Spleen (tissue), 7 donors: Measurements from ENCODE around the gene PCDHGC4.

Source experiments
- POLR2A ChIP-seq, 3 donors: fragments of 450-650 bp; IDR thresholded peaks; one replicate each; pipeline ENCODE4 v1.5.1; 2017; ENCODE audit warnings: antibody characterized with exemption in 3 of 3, mild to moderate bottlenecking in 1 of 3
- TF ChIP-seq, protein P1 (sequence below), 11 experiments: fragments of 200-600 bp in 7 of 11; fragments of 450-650 bp in 4 of 11; sonication (generic) in 4 of 11; IDR thresholded peaks in 8 of 11; conservative IDR thresholded peaks in 3 of 11; 1 replicate in 7 of 11; 2 replicates in 4 of 11; pipeline versions ENCODE4 v1.4.0 to v1.8.0; 2016 to 2021; ENCODE audit warnings: antibody characterized with exemption in 11 of 11, inconsistent platforms in 4 of 11, mild to moderate bottlenecking in 1 of 11
- donor health status: DM: no; HTN: no; CAD: no; lungs with moderate emphysema.
- donor health status: DM: no; HTN: no; CAD: no.
- donor health status: DM: no; HTN: no; CAD: no.

DNA sequence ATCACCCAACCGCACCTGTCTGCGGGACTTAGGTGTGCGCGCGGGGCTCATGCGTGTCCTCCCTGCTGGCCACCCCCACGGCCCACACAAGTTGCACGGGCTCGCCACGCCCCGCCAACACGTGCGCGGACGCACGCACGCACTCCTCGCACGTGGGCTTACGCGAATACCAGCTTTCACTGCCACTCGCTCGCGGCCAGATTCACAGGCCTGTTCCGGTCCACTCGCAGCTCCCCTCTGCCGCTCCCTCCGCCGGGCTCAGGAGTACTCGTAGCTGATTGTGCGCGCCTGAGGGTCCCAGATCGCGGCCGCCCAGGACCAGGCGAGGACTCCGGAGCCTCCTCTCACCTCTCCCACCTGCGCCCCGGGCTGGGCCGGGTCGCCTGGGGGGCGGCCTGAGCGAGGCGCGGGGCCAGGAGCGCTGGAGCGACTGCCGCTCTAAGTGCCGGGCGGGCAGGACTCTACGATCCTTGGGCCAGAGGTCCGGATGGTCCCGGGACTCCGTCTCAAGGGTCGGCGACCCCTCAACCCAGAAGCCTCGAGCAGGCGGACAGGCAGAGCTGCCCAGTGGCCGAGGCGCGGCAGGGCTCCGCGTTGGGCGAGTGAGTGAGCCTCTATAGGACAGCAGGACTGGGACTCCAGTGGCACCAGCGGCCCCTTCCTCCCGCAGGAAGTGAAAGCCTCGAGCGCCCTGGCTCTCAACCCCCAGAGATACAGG, 7.5 kb downstream of the PCDHGC4 start:
- TF ChIP-seq POLR2A (IDR thresholded peaks at IDR 0.05) = no peak
- TF ChIP-seq, protein P1, sequence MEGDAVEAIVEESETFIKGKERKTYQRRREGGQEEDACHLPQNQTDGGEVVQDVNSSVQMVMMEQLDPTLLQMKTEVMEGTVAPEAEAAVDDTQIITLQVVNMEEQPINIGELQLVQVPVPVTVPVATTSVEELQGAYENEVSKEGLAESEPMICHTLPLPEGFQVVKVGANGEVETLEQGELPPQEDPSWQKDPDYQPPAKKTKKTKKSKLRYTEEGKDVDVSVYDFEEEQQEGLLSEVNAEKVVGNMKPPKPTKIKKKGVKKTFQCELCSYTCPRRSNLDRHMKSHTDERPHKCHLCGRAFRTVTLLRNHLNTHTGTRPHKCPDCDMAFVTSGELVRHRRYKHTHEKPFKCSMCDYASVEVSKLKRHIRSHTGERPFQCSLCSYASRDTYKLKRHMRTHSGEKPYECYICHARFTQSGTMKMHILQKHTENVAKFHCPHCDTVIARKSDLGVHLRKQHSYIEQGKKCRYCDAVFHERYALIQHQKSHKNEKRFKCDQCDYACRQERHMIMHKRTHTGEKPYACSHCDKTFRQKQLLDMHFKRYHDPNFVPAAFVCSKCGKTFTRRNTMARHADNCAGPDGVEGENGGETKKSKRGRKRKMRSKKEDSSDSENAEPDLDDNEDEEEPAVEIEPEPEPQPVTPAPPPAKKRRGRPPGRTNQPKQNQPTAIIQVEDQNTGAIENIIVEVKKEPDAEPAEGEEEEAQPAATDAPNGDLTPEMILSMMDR (IDR thresholded peaks at IDR 0.05 in 8 of 11, conservative IDR thresholded peaks at IDR 0.05 in 3 of 11) = no peak
